Measurements from ENCODE around the gene NFKB1. TPM values are rescaled to one million over a fixed set of nuclear protein-coding genes. Genes with fewer than 3 reads are reported as not detected.

Gene NFKB1
- total RNA-seq, 6 experiments from 2014 or later: 21.7 to 31.3 (median 27.5) TPM

DNA sequence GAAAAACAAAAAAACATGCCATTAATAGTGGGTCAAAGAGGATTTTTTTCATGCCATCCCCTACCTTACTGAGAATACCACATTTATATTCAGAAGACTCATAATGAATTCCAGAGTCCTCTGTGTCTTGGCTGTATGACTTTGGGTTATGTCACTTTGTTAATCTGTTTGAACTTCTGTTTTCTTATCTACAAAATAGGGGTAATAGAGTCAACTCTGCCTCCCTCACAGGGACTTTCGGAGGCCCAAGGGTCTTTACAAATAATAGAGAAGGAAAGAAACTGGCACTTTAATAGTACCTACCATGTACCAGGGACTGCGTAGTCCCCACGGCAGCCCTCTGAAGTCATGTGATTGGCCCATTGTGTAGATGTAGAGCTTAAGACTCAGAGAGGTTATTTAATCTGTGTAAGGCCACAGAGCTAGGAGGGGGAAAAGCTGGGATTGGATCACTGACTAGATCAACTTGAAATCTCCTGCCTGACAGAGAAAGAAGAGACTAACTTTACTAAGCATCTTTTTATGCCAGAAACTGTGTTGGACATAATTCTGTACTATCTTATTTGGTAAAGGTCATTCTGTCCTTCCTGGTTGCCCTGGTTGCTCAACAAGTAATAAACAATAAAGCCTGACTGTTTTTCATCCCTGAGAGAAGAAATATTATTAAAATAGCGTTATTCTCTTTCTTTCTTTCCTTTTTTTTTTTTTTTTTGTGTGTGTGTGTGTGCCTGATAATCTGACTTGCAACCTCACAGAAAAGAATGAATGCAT, 59.6 kb downstream of the NFKB1 start:
- Mint-ChIP-seq H3K4me1 (ENCODE audit: low read depth) (peaks cover 45% of the 10 kb centered on the region), H3K27ac (peak overlapping the region; percentile 16; the same call in 1 of the 2 replicates), H3K4me3 (no peak overlapping the region), H3K27me3 (ENCODE audit: insufficient read depth) (no peaks in the 10 kb centered on the region), H3K36me3 (ENCODE audit: low read depth) (no peaks in the 10 kb centered on the region), H3K9me3 (no peaks in the 10 kb centered on the region)
- TF ChIP-seq, protein P1, sequence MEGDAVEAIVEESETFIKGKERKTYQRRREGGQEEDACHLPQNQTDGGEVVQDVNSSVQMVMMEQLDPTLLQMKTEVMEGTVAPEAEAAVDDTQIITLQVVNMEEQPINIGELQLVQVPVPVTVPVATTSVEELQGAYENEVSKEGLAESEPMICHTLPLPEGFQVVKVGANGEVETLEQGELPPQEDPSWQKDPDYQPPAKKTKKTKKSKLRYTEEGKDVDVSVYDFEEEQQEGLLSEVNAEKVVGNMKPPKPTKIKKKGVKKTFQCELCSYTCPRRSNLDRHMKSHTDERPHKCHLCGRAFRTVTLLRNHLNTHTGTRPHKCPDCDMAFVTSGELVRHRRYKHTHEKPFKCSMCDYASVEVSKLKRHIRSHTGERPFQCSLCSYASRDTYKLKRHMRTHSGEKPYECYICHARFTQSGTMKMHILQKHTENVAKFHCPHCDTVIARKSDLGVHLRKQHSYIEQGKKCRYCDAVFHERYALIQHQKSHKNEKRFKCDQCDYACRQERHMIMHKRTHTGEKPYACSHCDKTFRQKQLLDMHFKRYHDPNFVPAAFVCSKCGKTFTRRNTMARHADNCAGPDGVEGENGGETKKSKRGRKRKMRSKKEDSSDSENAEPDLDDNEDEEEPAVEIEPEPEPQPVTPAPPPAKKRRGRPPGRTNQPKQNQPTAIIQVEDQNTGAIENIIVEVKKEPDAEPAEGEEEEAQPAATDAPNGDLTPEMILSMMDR (IDR thresholded peaks at IDR 0.05): no peak
- no peak for DNase-seq

DNA sequence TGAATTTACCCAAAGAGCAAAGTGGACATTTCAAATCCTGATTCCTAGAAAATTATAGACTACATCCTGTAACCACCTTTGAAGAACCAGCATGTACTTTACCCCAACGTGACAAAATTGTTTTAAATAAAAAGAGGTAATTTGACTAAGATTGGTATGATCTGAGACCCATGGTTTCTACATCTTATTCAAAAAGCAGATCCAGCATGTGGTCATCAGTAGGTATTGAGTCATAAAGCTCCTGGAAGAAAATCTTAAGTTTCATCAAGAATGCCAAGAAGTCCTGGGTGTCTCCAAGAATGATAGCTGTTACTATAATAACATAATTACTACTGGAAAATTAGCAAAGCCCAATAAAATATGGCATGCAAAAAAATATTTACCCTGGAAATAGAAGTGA, 61.8 kb downstream of the NFKB1 start:
- TF ChIP-seq, protein P1 (IDR thresholded peaks at IDR 0.05): no peak
- Mint-ChIP-seq H3K4me3 (no peak overlapping the region), H3K27me3 (ENCODE audit: insufficient read depth) (no peaks in the 10 kb centered on the region), H3K4me1 (ENCODE audit: low read depth) (peaks cover 51% of the 10 kb centered on the region), H3K9me3 (no peaks in the 10 kb centered on the region), H3K27ac (no peak overlapping the region), H3K36me3 (ENCODE audit: low read depth) (no peaks in the 10 kb centered on the region)
- DNase-seq: no peak

DNA sequence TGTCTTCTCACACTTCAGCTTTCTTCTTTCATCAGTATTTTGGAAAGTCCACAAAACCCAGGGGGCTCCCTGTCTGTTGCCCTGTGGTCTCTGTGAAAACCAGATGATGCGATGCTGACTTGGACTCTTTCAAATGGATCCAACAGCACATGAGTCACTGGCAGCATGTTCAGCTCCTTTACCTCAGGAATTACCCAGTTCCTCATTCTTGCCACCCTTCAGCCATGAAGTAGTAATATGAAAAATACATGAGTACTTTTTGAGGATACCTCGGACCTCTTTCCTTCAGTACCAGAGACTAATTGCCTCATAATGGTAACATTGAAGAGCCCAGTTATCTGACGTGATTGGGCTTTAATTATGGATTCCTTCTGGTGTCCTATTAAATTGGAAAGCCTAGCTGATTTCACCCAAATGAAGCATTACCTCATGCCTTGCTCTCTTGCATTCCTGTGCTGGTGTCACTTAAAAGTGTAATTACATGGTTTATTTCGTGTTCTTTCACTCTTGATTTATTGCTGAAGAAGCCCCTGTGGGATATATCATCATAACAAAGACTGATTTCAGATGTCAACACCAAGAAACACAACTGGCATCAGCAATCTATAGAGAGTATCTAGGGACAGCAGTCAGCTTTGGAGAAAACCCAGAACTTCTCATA, 63.4 kb downstream of the NFKB1 start:
- H3K27ac Mint-ChIP-seq: peak overlapping the region; percentile 32
- TF ChIP-seq, protein P1 (IDR thresholded peaks at IDR 0.05): no peak
- no peak overlapping the region for H3K4me3 Mint-ChIP-seq
- H3K27me3 Mint-ChIP-seq (ENCODE audit: insufficient read depth): no peaks in the 10 kb centered on the region
- H3K4me1 Mint-ChIP-seq (ENCODE audit: low read depth): peaks cover 66% of the 10 kb centered on the region
- H3K9me3 Mint-ChIP-seq: no peaks in the 10 kb centered on the region
- no peaks in the 10 kb centered on the region for H3K36me3 Mint-ChIP-seq (ENCODE audit: low read depth)
- peak; percentile 27 for DNase-seq

DNA sequence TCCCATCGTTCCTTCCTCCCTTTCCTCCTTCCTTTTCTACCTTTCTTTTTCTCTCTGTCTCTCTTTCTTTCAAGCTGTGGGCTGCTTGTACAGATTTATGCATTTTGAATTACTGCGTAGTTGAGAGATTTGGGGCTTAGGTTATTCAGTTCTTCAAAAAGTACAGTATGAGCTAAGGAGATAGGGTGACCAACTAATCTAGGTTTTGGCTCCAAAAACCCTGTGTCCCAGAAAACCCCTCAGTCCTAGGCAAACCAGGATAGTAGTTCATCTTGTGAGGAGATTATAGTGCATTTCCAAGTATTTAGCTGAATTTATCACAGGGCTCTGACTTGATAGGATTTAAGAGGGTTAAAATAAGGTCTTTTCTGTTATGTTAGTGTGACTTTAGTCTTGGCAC, 64.5 kb downstream of the NFKB1 start:
- DNase-seq: no peak
- TF ChIP-seq, protein P1 (IDR thresholded peaks at IDR 0.05): no peak
- H3K4me1 Mint-ChIP-seq (ENCODE audit: low read depth): peaks cover 57% of the 10 kb centered on the region
- H3K36me3 Mint-ChIP-seq (ENCODE audit: low read depth): peaks cover 9% of the 10 kb centered on the region
- H3K4me3 Mint-ChIP-seq: no peak overlapping the region
- no peak overlapping the region for H3K27ac Mint-ChIP-seq
- no peaks in the 10 kb centered on the region for H3K27me3 Mint-ChIP-seq (ENCODE audit: insufficient read depth)
- peaks cover 4% of the 10 kb centered on the region; the same call in 1 of the 2 replicates for H3K9me3 Mint-ChIP-seq

DNA sequence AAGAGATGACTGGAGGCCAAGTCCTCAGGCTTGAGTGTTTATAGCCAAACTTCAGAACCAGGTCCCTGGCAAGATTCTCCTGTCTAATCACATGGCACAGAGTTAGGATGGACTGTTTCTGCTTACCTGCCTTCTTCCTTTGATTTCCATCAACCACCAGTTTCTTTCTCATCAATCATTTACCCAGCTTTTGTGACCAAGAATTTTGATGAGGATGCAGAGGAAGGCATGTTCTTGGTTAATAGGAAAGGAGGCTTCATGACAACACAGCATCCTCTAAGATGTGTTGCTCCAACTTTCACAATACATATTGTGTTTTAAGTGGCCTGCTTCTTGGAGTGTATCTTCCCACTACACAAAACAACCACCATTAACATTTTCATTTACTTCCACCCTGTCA, 65.3 kb downstream of the NFKB1 start:
- no peaks in the 10 kb centered on the region for H3K27me3 Mint-ChIP-seq (ENCODE audit: insufficient read depth)
- no peak overlapping the region for H3K4me3 Mint-ChIP-seq
- peaks cover 11% of the 10 kb centered on the region for H3K36me3 Mint-ChIP-seq (ENCODE audit: low read depth)

More for the DNA sequence above, 65.3 kb downstream of the NFKB1 start:
- Mint-ChIP-seq H3K9me3 (peaks cover 4% of the 10 kb centered on the region; the same call in 1 of the 2 replicates), H3K27ac (no peak overlapping the region), H3K4me1 (ENCODE audit: low read depth) (peaks cover 50% of the 10 kb centered on the region)
- no peak for DNase-seq
- TF ChIP-seq, protein P1 (IDR thresholded peaks at IDR 0.05): no peak

Measured in HFFc6 (cell line).